BLaER1 treated with 17β-estradiol and CSF1 and Interleukin-3, amounts not matched to agents 10 nM and 100 nM (cell line): ENCODE data around the gene IRF7.
A peak's percentile ranks its signal among the peaks of the same experiment; 100 is the strongest.
"Not testable (repeated sequence)": the region's sequence is repeated elsewhere in the genome, so short reads cannot be mapped to it uniquely, and the experiment has no call there.

ENCODE experiments used
- H3K27ac ChIP-seq, 11 experiments: shearing (Covaris generic); formaldehyde crosslinking; 2 replicates each; pipeline ENCODE4 v1.8.1; 2022
- H3K27me3 ChIP-seq, 11 experiments: shearing (Covaris generic); formaldehyde crosslinking; 2 replicates each; pipeline ENCODE4 v1.8.1; 2022
- H3K36me3 ChIP-seq, 11 experiments: shearing (Covaris generic); formaldehyde crosslinking; 2 replicates each; pipeline ENCODE4 v1.8.1; 2022
- H3K4me1 ChIP-seq, 10 experiments: shearing (Covaris generic); formaldehyde crosslinking; 2 replicates each; pipeline ENCODE4 v1.8.1; 2022
- H3K4me2 ChIP-seq, 11 experiments: shearing (Covaris generic); formaldehyde crosslinking; 2 replicates each; pipeline ENCODE4 v1.8.1; 2022
- H3K4me3 ChIP-seq, 10 experiments: shearing (Covaris generic); formaldehyde crosslinking; 2 replicates each; pipeline ENCODE4 v1.8.1; 2022
- H3K9ac ChIP-seq, 11 experiments: shearing (Covaris generic); formaldehyde crosslinking; 2 replicates each; pipeline ENCODE4 v1.8.1; 2022
- H3K9me3 ChIP-seq, 11 experiments: shearing (Covaris generic); formaldehyde crosslinking; replicated peaks in 1 of 11; 2 replicates each; pipeline ENCODE4 v1.8.1; 2022
- H4K20me1 ChIP-seq, 11 experiments: shearing (Covaris generic); formaldehyde crosslinking; 2 replicates each; pipeline ENCODE4 v1.8.1; 2022
- Cebpa-rat ChIP-seq, 11 experiments: shearing (Covaris generic); IDR thresholded peaks; 2 replicates each; pipeline ENCODE4 v1.8.1; 2022

IRF7 gene

GRCh38 chr11:575313-575995 is 40.3 kb downstream of the IRF7 start:
- Histone ChIP-seq H3K27me3 (peaks cover 8 to 24% (median 16%) of the 10 kb centered on the region in 11 experiments; a peak in 21 of 22 replicates), H3K4me3 (peak overlapping the region; percentile 55 to 76 (median 66)), H3K4me2 (peak overlapping the region; percentile 97 to 100 (median 98)), H3K36me3 (peaks cover 0 to 33% (median 20%) of the 10 kb centered on the region in 11 experiments; a peak in 19 of 22 replicates), H4K20me1 (peaks cover 37 to 52% (median 39%) of the 10 kb centered on the region in 11 experiments), H3K9ac (peak overlapping the region; percentile 47 to 80 (median 68); a peak in 20 of 22 replicates), H3K9me3 (no peaks in the 10 kb centered on the region), H3K4me1 (peaks cover 40 to 56% (median 48%) of the 10 kb centered on the region in 10 experiments), H3K27ac (peak overlapping the region in 2 of 11 experiments; percentile 17 to 25; a peak in 2 of 22 replicates)
- TF ChIP-seq Cebpa-rat (IDR thresholded peaks at IDR 0.05), result no peak

- Histone ChIP-seq H3K27me3 (peaks cover 8 to 24% (median 16%) of the 10 kb centered on the region in 11 experiments; a peak in 21 of 22 replicates), H3K27ac (no peak overlapping the region), H3K36me3 (peaks cover 0 to 26% (median 16%) of the 10 kb centered on the region in 11 experiments; a peak in 18 of 22 replicates), H3K9ac (peak overlapping the region in 9 of 11 experiments; percentile 47 to 80 (median 69); a peak in 14 of 22 replicates), H3K4me3 (peak overlapping the region; percentile 55 to 76 (median 66)), H4K20me1 (peaks cover 30 to 45% (median 33%) of the 10 kb centered on the region in 11 experiments), H3K4me2 (peak overlapping the region; percentile 97 to 100 (median 98)), H3K9me3 (no peaks in the 10 kb centered on the region), H3K4me1 (peaks cover 40 to 56% (median 46%) of the 10 kb centered on the region in 10 experiments)
- TF ChIP-seq Cebpa-rat (IDR thresholded peaks at IDR 0.05), result no peak
Observed at GRCh38 chr11:574632-575312, 41.0 kb downstream of the IRF7 start.

GRCh38 chr11:574031-574570 is 41.6 kb downstream of the IRF7 start:
- H3K27ac ChIP-seq, H3K9me3 ChIP-seq: not testable (repeated sequence)
- H3K36me3 ChIP-seq, result peaks cover 0 to 20% (median 9%) of the 10 kb centered on the region in 11 experiments; a peak in 16 of 22 replicates
- peaks cover 24 to 38% (median 26%) of the 10 kb centered on the region in 11 experiments for H4K20me1 ChIP-seq
- peaks cover 8 to 29% (median 16%) of the 10 kb centered on the region in 11 experiments; a peak in 21 of 22 replicates for H3K27me3 ChIP-seq
- peaks cover 41 to 56% (median 47%) of the 10 kb centered on the region in 10 experiments for H3K4me1 ChIP-seq
- H3K4me2 ChIP-seq, result peak overlapping the region; percentile 39 to 100 (median 98); a peak in 21 of 22 replicates
- H3K4me3 ChIP-seq, result peak overlapping the region in 2 of 10 experiments; percentile 16 to 37; a peak in 3 of 20 replicates
- peak overlapping the region in 2 of 11 experiments; percentile 14 to 42; a peak in 1 of 22 replicates for H3K9ac ChIP-seq

GRCh38 chr11:573146-573759 is 42.5 kb downstream of the IRF7 start:
- peaks cover 15 to 30% (median 17%) of the 10 kb centered on the region in 11 experiments for H4K20me1 ChIP-seq
- peaks cover 0 to 13% (median 6%) of the 10 kb centered on the region in 11 experiments; a peak in 15 of 22 replicates for H3K36me3 ChIP-seq
- peaks cover 35 to 51% (median 42%) of the 10 kb centered on the region in 10 experiments for H3K4me1 ChIP-seq
- H3K4me2 ChIP-seq, result peak overlapping the region in 2 of 11 experiments; percentile 13 to 97; a peak in 2 of 22 replicates
- no peak overlapping the region for H3K4me3 ChIP-seq
- TF ChIP-seq Cebpa-rat (IDR thresholded peaks at IDR 0.05), result no peak
- H3K9me3 ChIP-seq, result no peaks in the 10 kb centered on the region
- H3K27me3 ChIP-seq, result peaks cover 8 to 29% (median 16%) of the 10 kb centered on the region in 11 experiments; a peak in 21 of 22 replicates
- no peak overlapping the region for H3K9ac ChIP-seq
- H3K27ac ChIP-seq, result no peak overlapping the region

- Histone ChIP-seq H3K36me3 (peaks cover 0 to 5% (median 0%) of the 10 kb centered on the region in 11 experiments; a peak in 2 of 22 replicates), H3K9me3 (no peaks in the 10 kb centered on the region), H3K27ac (no peak overlapping the region), H4K20me1 (peaks cover under 1 to 28% (median 10%) of the 10 kb centered on the region in 11 experiments; a peak in 19 of 22 replicates), H3K4me2 (no peak overlapping the region), H3K27me3 (peaks cover 8 to 29% (median 16%) of the 10 kb centered on the region in 11 experiments; a peak in 21 of 22 replicates), H3K4me3 (no peak overlapping the region), H3K4me1 (peaks cover 36 to 52% (median 42%) of the 10 kb centered on the region in 10 experiments), H3K9ac (no peak overlapping the region)
- TF ChIP-seq Cebpa-rat (IDR thresholded peaks at IDR 0.05), result no peak
Observed at GRCh38 chr11:571802-572185, 44.0 kb downstream of the IRF7 start.

- no peak for TF ChIP-seq Cebpa-rat (IDR thresholded peaks at IDR 0.05)
- H3K9ac ChIP-seq, result peak overlapping the region; percentile 87 to 98 (median 92)
Observed at GRCh38 chr11:569158-569885, 46.4 kb downstream of the IRF7 start.

GRCh38 chr11:568306-569157 is 47.2 kb downstream of the IRF7 start:
- no peak for TF ChIP-seq Cebpa-rat (IDR thresholded peaks at IDR 0.05)
- peak overlapping the region; percentile 74 to 93 (median 79) for H3K4me3 ChIP-seq
- peak overlapping the region; percentile 87 to 98 (median 92) for H3K9ac ChIP-seq
- H3K27me3 ChIP-seq, result peaks cover 0 to 12% (median 0%) of the 10 kb centered on the region in 11 experiments; a peak in 3 of 22 replicates
- peaks cover 0 to 16% (median 0%) of the 10 kb centered on the region in 11 experiments; a peak in 6 of 22 replicates for H3K36me3 ChIP-seq
- peak overlapping the region; percentile 97 to 100 (median 99) for H3K4me2 ChIP-seq
- H3K4me1 ChIP-seq, result peaks cover 35 to 59% (median 40%) of the 10 kb centered on the region in 10 experiments
- H3K9me3 ChIP-seq, result no peaks in the 10 kb centered on the region
- peaks cover 0 to 44% (median 28%) of the 10 kb centered on the region in 11 experiments; a peak in 15 of 22 replicates for H4K20me1 ChIP-seq
- peak overlapping the region; percentile 86 to 97 (median 91) for H3K27ac ChIP-seq

More at GRCh38 chr11:569158-569885, 46.4 kb downstream of the IRF7 start:
- H3K27me3 ChIP-seq, result peaks cover 0 to 15% (median 3%) of the 10 kb centered on the region in 11 experiments; a peak in 12 of 22 replicates
- peak overlapping the region; percentile 86 to 97 (median 91) for H3K27ac ChIP-seq
- H4K20me1 ChIP-seq, result peaks cover 0 to 36% (median 21%) of the 10 kb centered on the region in 11 experiments; a peak in 15 of 22 replicates
- peak overlapping the region; percentile 97 to 100 (median 99) for H3K4me2 ChIP-seq
- peak overlapping the region; percentile 74 to 93 (median 79) for H3K4me3 ChIP-seq
- H3K4me1 ChIP-seq, result peaks cover 40 to 60% (median 43%) of the 10 kb centered on the region in 10 experiments
- H3K9me3 ChIP-seq, result no peaks in the 10 kb centered on the region
- peaks cover 0 to 16% (median 0%) of the 10 kb centered on the region in 11 experiments; a peak in 5 of 22 replicates for H3K36me3 ChIP-seq
